Esophagus muscularis mucosa (tissue), 4 donors: ENCODE measurements around the gene ALX3. TPM values are rescaled to one million over a fixed set of nuclear protein-coding genes. Genes with fewer than 3 reads are reported as not detected.

Experiments used
- DNase-seq: peaks from one replicate; pipeline ENCODE4 v3.0.0-alpha.2; 2017; ENCODE audit errors: extremely low spot score
- H3K27ac ChIP-seq, 4 donors: fragments of 200-600 bp; sonication (generic); replicated peaks in 1 of 4; 1 replicate in 3 of 4; 2 replicates in 1 of 4; pipeline ENCODE4 v1.5.1; 2016 to 2019; ENCODE audit warnings: mild to moderate bottlenecking in 1 of 4
- H3K27me3 ChIP-seq, 4 donors: fragments of 200-600 bp; sonication (generic); one replicate each; pipeline versions ENCODE4 v1.5.1 to v1.6.0; 2016 to 2019
- H3K36me3 ChIP-seq, 4 donors: fragments of 200-600 bp; sonication (generic); one replicate each; pipeline ENCODE4 v1.5.1; 2016 to 2019
- H3K4me1 ChIP-seq, 4 donors: fragments of 200-600 bp; sonication (generic); one replicate each; pipeline ENCODE4 v1.5.1; 2016 to 2019
- H3K4me3 ChIP-seq, 4 donors: fragments of 200-600 bp; sonication (generic); 1 replicate in 2 of 4; 2 replicates in 2 of 4; pipeline ENCODE4 v1.5.1; 2016 to 2019; ENCODE audit warnings: mild to moderate bottlenecking in 4 of 4, moderate library complexity in 1 of 4
- H3K9me3 ChIP-seq, 4 donors: fragments of 200-600 bp; sonication (generic); 1 replicate in 3 of 4; 2 replicates in 1 of 4; pipeline ENCODE4 v1.5.1; 2016 to 2019
- EP300 ChIP-seq: sonication (generic); formaldehyde crosslinking; IDR thresholded peaks from one replicate; pipeline ENCODE4 v1.6.1; 2017; ENCODE audit warnings: antibody characterized with exemption
- POLR2A ChIP-seq: fragments of 450-650 bp; IDR thresholded peaks from one replicate; pipeline ENCODE4 v1.6.1; 2017; ENCODE audit warnings: antibody characterized with exemption, moderate library complexity, mild to moderate bottlenecking, low read depth
- POLR2AphosphoS5 ChIP-seq, 2 donors: sonication (generic); formaldehyde crosslinking; IDR thresholded peaks; one replicate each; pipeline ENCODE4 v1.6.1; 2017; ENCODE audit warnings: antibody characterized with exemption in 2 of 2
- WGBS: methylation state at CpG from one replicate; pipeline ENCODE4 v1.1.5; 2018; 5-methylcytosine and 5-hydroxymethylcytosine counted together
- intact Hi-C: fragments of 100-400 bp; cut with DNase I; formaldehyde crosslinking; loops from one replicate; pipeline ENCODE4 v1.15.1; 2023
- total RNA-seq, 4 donors: library from RNA; depleted of rRNA; stranded (reverse); fragments of >200 nt; gene quantifications; one replicate each; pipeline versions ENCODE4 v1.1.0 to v1.2.1, GENCODE V29; 2016
- TF ChIP-seq, protein P1 (sequence below), 3 experiments: fragments of 200-600 bp in 2 of 3; fragments of 450-650 bp in 1 of 3; sonication (generic) in 2 of 3; IDR thresholded peaks; one replicate each; pipeline ENCODE4 v1.5.1; 2017 to 2019; ENCODE audit warnings: antibody characterized with exemption in 3 of 3, mild to moderate bottlenecking in 2 of 3, moderate library complexity in 1 of 3

The ALX3 gene
- total RNA-seq, 4 donors from 2014 or later = not detected

DNA sequence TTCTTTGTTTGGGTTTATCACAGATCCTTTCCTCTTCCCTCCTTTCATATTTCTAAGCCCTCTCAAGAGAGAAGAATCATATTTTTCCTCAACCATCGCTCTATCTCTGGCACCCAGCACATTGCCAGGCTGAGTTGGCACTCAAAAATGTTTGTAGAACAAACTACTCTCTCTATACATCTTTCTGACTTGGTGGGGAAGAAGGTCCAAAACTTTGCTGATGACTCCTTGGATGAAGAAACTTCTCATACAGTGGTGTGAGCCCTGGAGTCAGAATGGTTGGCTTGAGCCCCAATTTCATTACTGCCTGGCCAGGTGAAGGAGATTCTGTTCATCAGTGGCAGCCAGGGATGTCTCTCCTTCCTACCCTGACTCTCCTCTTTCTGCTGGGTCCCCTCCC lies 11.9 kb downstream of the ALX3 start:
- DNase-seq = no peak
- 67% methylated on average over 1 of the region's 1 CpG for WGBS
- no peak overlapping the region for H3K27ac ChIP-seq
- no peaks in the 10 kb centered on the region for H3K9me3 ChIP-seq
- intact Hi-C loops = loop anchor here (10.0 kb wide), 1 partner anchor 406 kb away; no protein-coding TSS in a partner anchor
- H3K36me3 ChIP-seq = peaks cover 14 to 74% (median 57%) of the 10 kb centered on the region in 4 donors
- no peak overlapping the region for H3K4me3 ChIP-seq
- no peak for TF ChIP-seq POLR2A
- TF ChIP-seq POLR2AphosphoS5 (IDR thresholded peaks at IDR 0.05) = no peak
- TF ChIP-seq, protein P1, sequence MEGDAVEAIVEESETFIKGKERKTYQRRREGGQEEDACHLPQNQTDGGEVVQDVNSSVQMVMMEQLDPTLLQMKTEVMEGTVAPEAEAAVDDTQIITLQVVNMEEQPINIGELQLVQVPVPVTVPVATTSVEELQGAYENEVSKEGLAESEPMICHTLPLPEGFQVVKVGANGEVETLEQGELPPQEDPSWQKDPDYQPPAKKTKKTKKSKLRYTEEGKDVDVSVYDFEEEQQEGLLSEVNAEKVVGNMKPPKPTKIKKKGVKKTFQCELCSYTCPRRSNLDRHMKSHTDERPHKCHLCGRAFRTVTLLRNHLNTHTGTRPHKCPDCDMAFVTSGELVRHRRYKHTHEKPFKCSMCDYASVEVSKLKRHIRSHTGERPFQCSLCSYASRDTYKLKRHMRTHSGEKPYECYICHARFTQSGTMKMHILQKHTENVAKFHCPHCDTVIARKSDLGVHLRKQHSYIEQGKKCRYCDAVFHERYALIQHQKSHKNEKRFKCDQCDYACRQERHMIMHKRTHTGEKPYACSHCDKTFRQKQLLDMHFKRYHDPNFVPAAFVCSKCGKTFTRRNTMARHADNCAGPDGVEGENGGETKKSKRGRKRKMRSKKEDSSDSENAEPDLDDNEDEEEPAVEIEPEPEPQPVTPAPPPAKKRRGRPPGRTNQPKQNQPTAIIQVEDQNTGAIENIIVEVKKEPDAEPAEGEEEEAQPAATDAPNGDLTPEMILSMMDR (IDR thresholded peaks at IDR 0.05) = no peak
- TF ChIP-seq EP300 = no peak
- peaks cover 7 to 48% (median 38%) of the 10 kb centered on the region in 4 donors for H3K4me1 ChIP-seq
- no peaks in the 10 kb centered on the region for H3K27me3 ChIP-seq

DNA sequence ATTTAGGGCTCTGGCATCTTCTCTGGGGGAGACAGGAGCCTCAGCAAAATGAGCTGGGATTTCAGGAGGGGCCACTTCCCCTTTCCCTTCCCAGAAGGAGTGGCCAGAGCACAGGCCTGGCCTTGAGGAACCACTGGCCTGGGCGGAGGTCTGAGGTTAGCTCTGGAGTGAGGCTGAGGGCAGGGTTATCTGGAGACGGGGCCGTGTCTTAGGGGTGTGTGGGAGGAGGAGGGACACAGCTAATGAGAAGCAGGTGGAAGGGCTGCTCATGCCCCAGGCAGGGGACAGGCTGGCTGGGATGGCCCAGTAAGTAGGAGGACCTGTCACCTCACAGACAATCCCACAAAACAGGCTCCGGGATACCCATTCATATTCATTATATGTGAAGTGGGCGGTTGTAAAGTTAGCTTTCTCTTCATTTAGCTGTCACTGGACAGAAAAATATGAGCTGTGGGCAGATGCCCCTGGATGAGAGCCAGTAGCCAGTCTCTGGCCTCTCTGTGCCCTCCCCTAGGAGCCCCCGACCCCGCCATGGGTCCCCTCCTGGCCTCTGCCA lies 12.4 kb downstream of the ALX3 start:
- 77% methylated on average over 7 of the region's 7 CpGs for WGBS
- DNase-seq = no peak
- Histone ChIP-seq H3K4me3 (no peak overlapping the region), H3K27me3 (no peaks in the 10 kb centered on the region), H3K27ac (no peak overlapping the region), H3K9me3 (no peaks in the 10 kb centered on the region), H3K4me1 (peaks cover 5 to 48% (median 39%) of the 10 kb centered on the region in 4 donors), H3K36me3 (peaks cover 20 to 79% (median 62%) of the 10 kb centered on the region in 4 donors)
- TF ChIP-seq, protein P1 (IDR thresholded peaks at IDR 0.05) = no peak
- TF ChIP-seq POLR2AphosphoS5 (IDR thresholded peaks at IDR 0.05) (no peak), POLR2A (no peak), EP300 (no peak)
- intact Hi-C loops = loop anchor here (10.0 kb wide), 1 partner anchor 407 kb away; no protein-coding TSS in a partner anchor

DNA sequence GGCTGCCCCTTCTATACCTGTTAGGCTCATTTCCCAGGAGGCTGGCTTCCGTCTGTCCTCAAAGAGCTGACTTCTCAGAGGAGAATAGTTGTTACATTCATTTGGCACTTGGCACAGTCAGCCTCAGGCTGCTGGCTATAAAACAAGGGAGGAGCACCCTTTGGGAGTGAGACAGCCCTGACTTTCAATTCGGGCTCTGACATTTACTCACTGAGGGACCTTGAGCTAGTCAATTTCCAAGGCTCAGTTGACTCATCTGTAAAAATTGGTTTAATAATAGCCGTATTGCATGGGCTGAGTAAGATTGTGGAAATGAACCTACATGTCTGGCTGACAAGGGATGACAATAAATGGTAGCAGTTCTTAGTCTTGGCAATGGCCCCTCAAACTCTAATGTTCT lies 13.7 kb downstream of the ALX3 start:
- Histone ChIP-seq H3K9me3 (no peaks in the 10 kb centered on the region), H3K4me3 (no peak overlapping the region), H3K27ac (peak overlapping the region; percentile 47 to 71 (median 56)), H3K36me3 (peaks cover 27 to 92% (median 75%) of the 10 kb centered on the region in 4 donors), H3K4me1 (peaks cover 3 to 48% (median 39%) of the 10 kb centered on the region in 4 donors), H3K27me3 (no peaks in the 10 kb centered on the region)
- intact Hi-C loops = loop anchor here (10.0 kb wide), 1 partner anchor 408 kb away; no protein-coding TSS in a partner anchor
- DNase-seq = no peak
- TF ChIP-seq POLR2A (no peak), POLR2AphosphoS5 (IDR thresholded peaks at IDR 0.05) (no peak)
- WGBS = 42% methylated on average over 3 of the region's 3 CpGs

DNA sequence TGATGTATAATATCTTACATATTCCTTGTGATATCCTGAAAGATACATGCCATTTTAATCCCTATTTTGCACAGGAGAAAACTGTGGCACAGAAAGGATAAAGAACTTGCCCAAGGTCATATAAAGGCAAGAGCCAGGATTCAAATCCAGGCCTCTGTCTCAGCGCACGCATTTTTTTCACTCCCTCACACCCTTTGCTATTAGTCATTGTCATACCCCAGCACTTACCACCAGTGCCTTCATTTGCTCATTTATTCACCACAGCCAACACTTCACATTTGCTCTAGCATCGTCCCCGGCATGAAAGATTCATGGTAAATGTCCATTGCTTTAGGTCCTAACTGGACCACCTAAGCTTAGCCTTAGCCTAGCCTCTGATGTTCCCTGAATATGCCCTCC lies 14.2 kb downstream of the ALX3 start:
- 58% methylated on average over 4 of the region's 4 CpGs for WGBS
- TF ChIP-seq POLR2AphosphoS5 (IDR thresholded peaks at IDR 0.05) = no peak
- no peak for TF ChIP-seq POLR2A
- TF ChIP-seq, protein P1 (IDR thresholded peaks at IDR 0.05) = no peak
- no peak for TF ChIP-seq EP300
- H3K9me3 ChIP-seq = no peaks in the 10 kb centered on the region
- no peak overlapping the region for H3K4me3 ChIP-seq
- H3K27me3 ChIP-seq = no peaks in the 10 kb centered on the region
- peak overlapping the region; percentile 47 to 71 (median 56) for H3K27ac ChIP-seq
- no peak for DNase-seq
- H3K36me3 ChIP-seq = peaks cover 27 to 97% (median 80%) of the 10 kb centered on the region in 4 donors
- peaks cover 8 to 48% (median 39%) of the 10 kb centered on the region in 4 donors for H3K4me1 ChIP-seq
- intact Hi-C loops = loop anchor here (10.0 kb wide), 1 partner anchor 409 kb away; no protein-coding TSS in a partner anchor

DNA sequence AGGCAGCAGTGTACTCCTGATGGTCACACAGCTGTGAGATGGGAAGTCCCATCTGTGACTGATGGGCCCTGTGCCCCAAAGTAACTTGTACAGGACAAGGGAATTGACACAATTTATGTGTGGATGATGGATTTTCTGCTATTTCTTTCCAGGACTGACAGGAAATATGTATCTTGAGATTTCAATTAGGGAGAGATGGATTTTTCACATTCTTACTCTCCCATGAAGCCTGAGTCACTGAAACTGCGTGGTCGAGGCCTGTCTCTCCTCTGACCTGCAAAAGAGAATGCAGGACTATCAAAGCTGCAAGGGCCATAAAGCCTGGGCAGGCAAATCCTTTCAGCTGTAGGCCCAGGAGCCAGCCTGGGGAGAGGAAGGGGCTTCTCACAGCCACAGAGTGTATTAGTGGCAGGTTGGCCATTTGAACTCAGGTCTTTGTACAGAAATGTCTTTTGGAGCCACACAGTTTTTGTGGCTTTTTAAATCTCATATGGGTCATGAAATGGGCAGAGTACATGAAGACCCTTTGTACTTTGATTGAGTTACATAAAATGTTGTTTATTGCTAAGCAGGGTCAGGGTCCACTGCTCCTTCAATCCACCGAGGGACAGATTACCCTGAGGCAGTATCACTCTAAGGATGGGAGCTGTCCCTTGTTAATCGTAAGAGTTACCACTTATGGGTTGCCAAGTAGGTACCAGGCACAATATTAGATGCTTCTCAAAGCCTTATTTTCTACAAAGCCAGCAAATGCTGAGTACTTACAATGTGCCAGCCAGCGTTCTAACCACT lies 14.8 kb downstream of the ALX3 start:
- peaks cover 27 to 100% (median 86%) of the 10 kb centered on the region in 4 donors for H3K36me3 ChIP-seq
- 78% methylated on average over 5 of the region's 5 CpGs for WGBS
- intact Hi-C loops = loop anchor here (2.0 to 10.0 kb wide), 2 partner anchors 49 to 409 kb away; no protein-coding TSS in a partner anchor

More for the DNA sequence above, 14.8 kb downstream of the ALX3 start:
- Histone ChIP-seq H3K4me1 (peaks cover 14 to 48% (median 42%) of the 10 kb centered on the region in 4 donors), H3K27me3 (no peaks in the 10 kb centered on the region), H3K9me3 (no peaks in the 10 kb centered on the region), H3K4me3 (no peak overlapping the region), H3K27ac (peak overlapping the region in 3 of 4 donors; percentile 47 to 71 (median 57))
- DNase-seq = no peak
- TF ChIP-seq POLR2AphosphoS5 (IDR thresholded peaks at IDR 0.05) (no peak), EP300 (no peak), POLR2A (no peak)
- TF ChIP-seq, protein P1 (IDR thresholded peaks at IDR 0.05) = no peak
